ENCODE data around the gene LMBRD1. TPM values are rescaled to one million over a fixed set of nuclear protein-coding genes. Genes with fewer than 3 reads are reported as not detected.

Gene LMBRD1
- total and polyA plus RNA-seq, 2 of the 13 experiments (the other 11 are each of a cell fraction or from before 2014, with no cell fraction given): 18.9 to 21.5 TPM

DNA sequence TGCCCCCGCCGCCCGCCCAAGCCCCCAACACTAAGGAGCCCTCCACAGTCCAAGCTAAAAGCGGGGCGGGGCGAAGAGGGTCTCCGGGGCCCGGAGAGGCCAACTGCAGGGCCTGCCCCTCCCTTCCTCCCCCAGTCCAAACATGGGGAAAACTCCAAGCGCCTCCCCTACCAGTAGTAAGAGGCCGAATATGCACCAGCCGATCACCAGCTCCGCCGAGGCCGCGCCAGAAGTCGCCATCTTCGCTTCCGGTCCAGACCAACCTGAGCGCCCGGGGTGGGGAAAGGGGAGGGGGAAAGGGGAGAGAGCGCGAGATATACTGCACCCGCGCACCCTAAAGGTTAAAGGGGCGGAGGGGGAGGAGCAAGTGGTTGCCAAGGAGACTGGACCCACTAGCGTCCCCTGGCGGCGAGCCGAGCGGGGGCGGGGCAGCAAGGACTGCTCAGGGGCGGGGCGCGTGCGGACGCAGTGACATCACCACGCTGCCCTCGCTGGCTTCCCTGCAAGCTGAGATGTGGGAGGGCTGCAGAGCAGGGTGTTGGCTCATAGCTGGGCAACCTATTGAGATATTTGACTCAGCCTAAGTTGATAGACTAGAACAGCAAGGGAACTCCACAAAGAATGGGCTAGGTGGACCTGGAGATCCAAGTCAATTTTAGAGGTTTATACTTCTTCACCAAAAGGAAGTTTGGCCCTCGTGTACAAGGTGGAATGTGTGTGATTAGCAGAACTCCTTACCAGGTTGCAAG is at the start of gene LMBRD1 (continued):
- TF ChIP-seq, protein P1, sequence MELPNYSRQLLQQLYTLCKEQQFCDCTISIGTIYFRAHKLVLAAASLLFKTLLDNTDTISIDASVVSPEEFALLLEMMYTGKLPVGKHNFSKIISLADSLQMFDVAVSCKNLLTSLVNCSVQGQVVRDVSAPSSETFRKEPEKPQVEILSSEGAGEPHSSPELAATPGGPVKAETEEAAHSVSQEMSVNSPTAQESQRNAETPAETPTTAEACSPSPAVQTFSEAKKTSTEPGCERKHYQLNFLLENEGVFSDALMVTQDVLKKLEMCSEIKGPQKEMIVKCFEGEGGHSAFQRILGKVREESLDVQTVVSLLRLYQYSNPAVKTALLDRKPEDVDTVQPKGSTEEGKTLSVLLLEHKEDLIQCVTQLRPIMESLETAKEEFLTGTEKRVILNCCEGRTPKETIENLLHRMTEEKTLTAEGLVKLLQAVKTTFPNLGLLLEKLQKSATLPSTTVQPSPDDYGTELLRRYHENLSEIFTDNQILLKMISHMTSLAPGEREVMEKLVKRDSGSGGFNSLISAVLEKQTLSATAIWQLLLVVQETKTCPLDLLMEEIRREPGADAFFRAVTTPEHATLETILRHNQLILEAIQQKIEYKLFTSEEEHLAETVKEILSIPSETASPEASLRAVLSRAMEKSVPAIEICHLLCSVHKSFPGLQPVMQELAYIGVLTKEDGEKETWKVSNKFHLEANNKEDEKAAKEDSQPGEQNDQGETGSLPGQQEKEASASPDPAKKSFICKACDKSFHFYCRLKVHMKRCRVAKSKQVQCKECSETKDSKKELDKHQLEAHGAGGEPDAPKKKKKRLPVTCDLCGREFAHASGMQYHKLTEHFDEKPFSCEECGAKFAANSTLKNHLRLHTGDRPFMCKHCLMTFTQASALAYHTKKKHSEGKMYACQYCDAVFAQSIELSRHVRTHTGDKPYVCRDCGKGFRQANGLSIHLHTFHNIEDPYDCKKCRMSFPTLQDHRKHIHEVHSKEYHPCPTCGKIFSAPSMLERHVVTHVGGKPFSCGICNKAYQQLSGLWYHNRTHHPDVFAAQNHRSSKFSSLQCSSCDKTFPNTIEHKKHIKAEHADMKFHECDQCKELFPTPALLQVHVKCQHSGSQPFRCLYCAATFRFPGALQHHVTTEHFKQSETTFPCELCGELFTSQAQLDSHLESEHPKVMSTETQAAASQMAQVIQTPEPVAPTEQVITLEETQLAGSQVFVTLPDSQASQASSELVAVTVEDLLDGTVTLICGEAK (IDR thresholded peaks at IDR 0.05): no peak
- TF ChIP-seq, protein P1 (CRISPR knock-in tag; IDR thresholded peaks at IDR 0.05): 0 out of 2 replicates have a peak, but pooled peaks have one; percentile 12
- TF ChIP-seq NCOA1 (CRISPR knock-in tag; IDR thresholded peaks at IDR 0.05) (no peak), ZNF768 (CRISPR knock-in tag; IDR thresholded peaks at IDR 0.05) (no peak), SP4 (CRISPR knock-in tag; IDR thresholded peaks at IDR 0.05) (peak; percentile 96), CHD2 (IDR thresholded peaks at IDR 0.05; ENCODE audit: low read depth, low read length) (peak; percentile 80; the same call in 1 of the 2 replicates), SP2 (CRISPR knock-in tag; IDR thresholded peaks at IDR 0.05) (peak; percentile 44; the same call in 1 of the 2 replicates), ETV6 (CRISPR knock-in tag; conservative IDR thresholded peaks at IDR 0.05) (no peak), ERF (CRISPR knock-in tag; IDR thresholded peaks at IDR 0.05) (0 out of 2 replicates have a peak, but pooled peaks have one; percentile 52), NCOA2 (CRISPR knock-in tag; IDR thresholded peaks at IDR 0.05) (0 out of 2 replicates have a peak, but pooled peaks have one; percentile 10), TBX2 (CRISPR knock-in tag; IDR thresholded peaks at IDR 0.05; ENCODE audit: borderline replicate concordance) (peak; percentile 39; the same call in 1 of the 2 replicates), TRIM24 (CRISPR knock-in tag; IDR thresholded peaks at IDR 0.05) (no peak), EP300 (IDR thresholded peaks at IDR 0.05; ENCODE audit: low read depth in 2 of 2, low read length in 2 of 2) (peak in 1 of 2 experiments; percentile 50; a peak in 2 of 4 replicates), EP300 (CRISPR knock-in tag; IDR thresholded peaks at IDR 0.05; ENCODE audit: borderline replicate concordance) (no peak), RARA (CRISPR knock-in tag; IDR thresholded peaks at IDR 0.05) (peak; percentile 19; the same call in 1 of the 2 replicates), HDAC1 (CRISPR knock-in tag; IDR thresholded peaks at IDR 0.05) (no peak)
- TF ChIP-seq, protein P2, sequence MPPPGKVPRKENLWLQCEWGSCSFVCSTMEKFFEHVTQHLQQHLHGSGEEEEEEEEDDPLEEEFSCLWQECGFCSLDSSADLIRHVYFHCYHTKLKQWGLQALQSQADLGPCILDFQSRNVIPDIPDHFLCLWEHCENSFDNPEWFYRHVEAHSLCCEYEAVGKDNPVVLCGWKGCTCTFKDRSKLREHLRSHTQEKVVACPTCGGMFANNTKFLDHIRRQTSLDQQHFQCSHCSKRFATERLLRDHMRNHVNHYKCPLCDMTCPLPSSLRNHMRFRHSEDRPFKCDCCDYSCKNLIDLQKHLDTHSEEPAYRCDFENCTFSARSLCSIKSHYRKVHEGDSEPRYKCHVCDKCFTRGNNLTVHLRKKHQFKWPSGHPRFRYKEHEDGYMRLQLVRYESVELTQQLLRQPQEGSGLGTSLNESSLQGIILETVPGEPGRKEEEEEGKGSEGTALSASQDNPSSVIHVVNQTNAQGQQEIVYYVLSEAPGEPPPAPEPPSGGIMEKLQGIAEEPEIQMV (CRISPR knock-in tag; IDR thresholded peaks at IDR 0.05; ENCODE audit: low read depth): peak; percentile 84; the same call in 1 of the 2 replicates
- TF ChIP-seq, protein P3, sequence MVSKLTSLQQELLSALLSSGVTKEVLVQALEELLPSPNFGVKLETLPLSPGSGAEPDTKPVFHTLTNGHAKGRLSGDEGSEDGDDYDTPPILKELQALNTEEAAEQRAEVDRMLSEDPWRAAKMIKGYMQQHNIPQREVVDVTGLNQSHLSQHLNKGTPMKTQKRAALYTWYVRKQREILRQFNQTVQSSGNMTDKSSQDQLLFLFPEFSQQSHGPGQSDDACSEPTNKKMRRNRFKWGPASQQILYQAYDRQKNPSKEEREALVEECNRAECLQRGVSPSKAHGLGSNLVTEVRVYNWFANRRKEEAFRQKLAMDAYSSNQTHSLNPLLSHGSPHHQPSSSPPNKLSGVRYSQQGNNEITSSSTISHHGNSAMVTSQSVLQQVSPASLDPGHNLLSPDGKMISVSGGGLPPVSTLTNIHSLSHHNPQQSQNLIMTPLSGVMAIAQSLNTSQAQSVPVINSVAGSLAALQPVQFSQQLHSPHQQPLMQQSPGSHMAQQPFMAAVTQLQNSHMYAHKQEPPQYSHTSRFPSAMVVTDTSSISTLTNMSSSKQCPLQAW (CRISPR knock-in tag; IDR thresholded peaks at IDR 0.05): peak; percentile 31; the same call in 1 of the 2 replicates

Measured in HepG2 (cell line).